SK-N-SH (cell line): ENCODE results near the gene BZW2. TPM values are rescaled to one million over a fixed set of nuclear protein-coding genes. Genes with fewer than 3 reads are reported as not detected.

Experiments
- CTCF ChIA-PET: fragments of 300-600, 350-600 bp; formaldehyde crosslinking; extraction: SDS; loops from one replicate; lab custom pipeline; 2021; lab: Yijun Ruan, JAX
- POLR2A ChIA-PET: fragments of 350-600 bp; sonication (Branson Sonifier 250); formaldehyde crosslinking; extraction: SDS; loops from one replicate; lab custom pipeline; 2020; ENCODE audit warnings: antibody characterized with exemption, inconsistent platforms; lab: Yijun Ruan, JAX
- DNase-seq: peaks from one replicate; pipeline ENCODE4 v3.0.0; 2012
- H2AFZ ChIP-seq: fragments of 200-600 bp; sonication (generic); 2 replicates; pipeline ENCODE4 v1.8.1; 2016; ENCODE audit warnings: antibody characterized with exemption, mild to moderate bottlenecking, low read depth
- H3F3A ChIP-seq: fragments of 200-600 bp; sonication (generic); replicated peaks from 2 replicates; pipeline ENCODE3; 2016; ENCODE audit warnings: antibody characterized with exemption, mild to moderate bottlenecking; ENCODE audit not compliant: insufficient read depth
- H3K27ac ChIP-seq, 2 experiments: fragments of 200-500 bp in 1 of 2; fragments of 200-600 bp in 1 of 2; sonication (Bioruptor generic) in 1 of 2; sonication (generic), shearing (Covaris generic) in 1 of 2; 2 replicates each; pipeline versions ENCODE4 v1.5.1 to v1.6.1; 2014 to 2016; ENCODE audit warnings: low read depth in 2 of 2, inconsistent platforms in 1 of 2, low read length in 1 of 2, mild to moderate bottlenecking in 1 of 2, mixed read lengths in 1 of 2
- H3K27me3 ChIP-seq: fragments of 200-600 bp; sonication (generic), shearing (Covaris generic); 2 replicates; pipeline ENCODE4 v1.6.1; 2016; ENCODE audit warnings: mixed run types; ENCODE audit not compliant: insufficient read depth
- H3K36me3 ChIP-seq, 2 experiments: fragments of 200-500 bp in 1 of 2; fragments of 200-600 bp in 1 of 2; sonication (Bioruptor generic) in 1 of 2; sonication (generic) in 1 of 2; replicated peaks in 1 of 2; 2 replicates each; pipeline versions ENCODE3 to v1.5.1; 2014 to 2016; ENCODE audit warnings: low read length in 1 of 2, mild to moderate bottlenecking in 1 of 2; ENCODE audit not compliant: insufficient read depth in 2 of 2, control insufficient read depth in 1 of 2
- H3K4me1 ChIP-seq, 2 experiments: fragments of 200-500 bp in 1 of 2; fragments of 200-600 bp in 1 of 2; sonication (Bioruptor generic) in 1 of 2; sonication (generic), shearing (Covaris generic) in 1 of 2; 2 replicates each; pipeline versions ENCODE4 v1.5.1 to v1.6.1; 2014 to 2016; ENCODE audit warnings: low read depth in 1 of 2, low read length in 1 of 2, mixed run types in 1 of 2; ENCODE audit not compliant: insufficient read depth in 2 of 2, control insufficient read depth in 1 of 2
- H3K4me2 ChIP-seq: fragments of 200-600 bp; sonication (generic), shearing (Covaris generic); 2 replicates; pipeline ENCODE4 v1.6.1; 2017; ENCODE audit warnings: mixed run types
- H3K4me3 ChIP-seq, 2 experiments: fragments of 200-500 bp in 1 of 2; fragments of 200-600 bp in 1 of 2; sonication (Bioruptor generic) in 1 of 2; sonication (generic), shearing (Covaris generic) in 1 of 2; 2 replicates each; pipeline versions ENCODE4 v1.5.1 to v1.8.1; 2014 to 2016; ENCODE audit warnings: low read depth in 2 of 2, inconsistent platforms in 1 of 2, low read length in 1 of 2, mild to moderate bottlenecking in 1 of 2, mixed read lengths in 1 of 2, moderate library complexity in 1 of 2
- H3K79me2 ChIP-seq: fragments of 200-600 bp; sonication (generic); 2 replicates; pipeline ENCODE4 v1.8.1; 2017; ENCODE audit warnings: mild to moderate bottlenecking; ENCODE audit not compliant: insufficient read depth
- H3K9ac ChIP-seq: fragments of 200-600 bp; sonication (generic); 2 replicates; pipeline ENCODE4 v1.6.1; 2017; ENCODE audit warnings: mixed run types
- H3K9me2 ChIP-seq: fragments of 200-600 bp; sonication (generic); 2 replicates; pipeline ENCODE4 v1.6.1; 2017; ENCODE audit warnings: mixed run types
- H3K9me3 ChIP-seq: fragments of 200-600 bp; sonication (generic); 2 replicates; pipeline ENCODE4 v1.6.1; 2017; ENCODE audit warnings: mixed run types, mild to moderate bottlenecking, moderate library complexity
- H4K20me1 ChIP-seq: fragments of 200-600 bp; sonication (generic); 2 replicates; pipeline ENCODE4 v1.6.1; 2017; ENCODE audit warnings: mild to moderate bottlenecking, mixed run types; ENCODE audit not compliant: insufficient read depth
- CHD2 ChIP-seq: fragments of 150-350 bp; IDR thresholded peaks from 2 replicates; pipeline ENCODE4 v1.6.1; 2018; ENCODE audit warnings: low read length; ENCODE audit not compliant: partially characterized antibody
- ELF1 ChIP-seq: IDR thresholded peaks from 2 replicates; pipeline ENCODE4 v1.4.0; 2012
- EP300 ChIP-seq, 2 experiments: IDR thresholded peaks; 2 replicates each; pipeline versions ENCODE4 v1.4.0 to v1.6.1; 2012; ENCODE audit warnings: borderline replicate concordance in 1 of 2, low read depth in 1 of 2, low read length in 1 of 2
- FOSL2 ChIP-seq: IDR thresholded peaks from 2 replicates; pipeline ENCODE4 v1.4.0; 2012; ENCODE audit warnings: low read depth, mild to moderate bottlenecking, moderate library complexity, borderline replicate concordance
- FOXJ3 ChIP-seq: sonication (generic); formaldehyde crosslinking; IDR thresholded peaks from 2 replicates; pipeline ENCODE4 v1.5.1; 2020; ENCODE audit warnings: mild to moderate bottlenecking, missing genetic modification reagents
- FOXM1 ChIP-seq: IDR thresholded peaks from 2 replicates; pipeline ENCODE4 v1.4.0; 2012; ENCODE audit warnings: low read depth, mild to moderate bottlenecking
- GATA2 ChIP-seq: sonication (generic); formaldehyde crosslinking; IDR thresholded peaks from 2 replicates; pipeline ENCODE4 v1.5.0; 2020; ENCODE audit warnings: mild to moderate bottlenecking, missing genetic modification reagents
- JUND ChIP-seq: IDR thresholded peaks from 2 replicates; pipeline ENCODE4 v1.4.0; 2012
- MEF2A ChIP-seq: IDR thresholded peaks from 2 replicates; pipeline ENCODE4 v1.4.0; 2012; ENCODE audit warnings: low read depth, borderline replicate concordance
- MXI1 ChIP-seq: IDR thresholded peaks from 2 replicates; pipeline ENCODE4 v1.6.1; 2012; ENCODE audit warnings: mild to moderate bottlenecking, low read depth, low read length, improper control_type of control experiment
- NFIC ChIP-seq: IDR thresholded peaks from 2 replicates; pipeline ENCODE4 v1.4.0; 2012; ENCODE audit warnings: borderline replicate concordance
- NRF1 ChIP-seq: IDR thresholded peaks from 2 replicates; pipeline ENCODE4 v1.6.1; 2012; ENCODE audit warnings: low read depth, mild to moderate bottlenecking, low read length
- POLR2AphosphoS5 ChIP-seq: IDR thresholded peaks from 2 replicates; pipeline ENCODE4 v1.6.1; 2012; ENCODE audit warnings: low read depth, low read length
- RCOR1 ChIP-seq: fragments of 150-350 bp; IDR thresholded peaks from 2 replicates; pipeline ENCODE4 v1.6.1; 2017; ENCODE audit warnings: antibody characterized with exemption, low read length
- SIN3A ChIP-seq: IDR thresholded peaks from 2 replicates; pipeline ENCODE4 v1.6.1; 2012; ENCODE audit warnings: low read depth, mild to moderate bottlenecking, low read length, moderate library complexity, borderline replicate concordance
- TAF1 ChIP-seq: IDR thresholded peaks from 2 replicates; pipeline ENCODE4 v1.6.1; 2012; ENCODE audit warnings: low read depth, mild to moderate bottlenecking, low read length, moderate library complexity, borderline replicate concordance
- TCF12 ChIP-seq: IDR thresholded peaks from 2 replicates; pipeline ENCODE4 v1.4.0; 2012
- TEAD4 ChIP-seq: IDR thresholded peaks from 2 replicates; pipeline ENCODE4 v1.4.0; 2012; ENCODE audit warnings: mild to moderate bottlenecking, borderline replicate concordance; ENCODE audit not compliant: insufficient read depth
- YY1 ChIP-seq: IDR thresholded peaks from 2 replicates; pipeline ENCODE4 v1.4.0; 2012; ENCODE audit warnings: low read depth, mild to moderate bottlenecking
- WGBS: methylation state at CpG from one replicate; pipeline ENCODE4 v1.1.6; 2017; ENCODE audit warnings: low lambda C conversion rate; 5-methylcytosine and 5-hydroxymethylcytosine counted together
- polyA plus RNA-seq, 3 experiments: library from polyadenylated mRNA; depleted of rRNA; stranded (reverse); fragments of >200 nt; gene quantifications; 2 replicates each; pipeline ENCODE4 v1.2.3, GENCODE V29; 2012
- TF ChIP-seq, protein P1 (sequence below): fragments of 200-600 bp; sonication (generic); IDR thresholded peaks from 2 replicates; pipeline ENCODE4 v1.6.1; 2017; ENCODE audit warnings: antibody characterized with exemption, mild to moderate bottlenecking, moderate library complexity
- TF ChIP-seq, protein P2 (sequence below): fragments of 150-350 bp; IDR thresholded peaks from 2 replicates; pipeline ENCODE4 v1.6.1; 2016; ENCODE audit warnings: mild to moderate bottlenecking, low read depth, low read length
- TF ChIP-seq, protein P3 (sequence below): IDR thresholded peaks from 2 replicates; pipeline ENCODE4 v1.4.0; 2012; ENCODE audit warnings: low read depth, borderline replicate concordance
- TF ChIP-seq, protein P4 (sequence below): IDR thresholded peaks from 2 replicates; pipeline ENCODE4 v1.4.0; 2012; ENCODE audit warnings: low read depth, borderline replicate concordance
- TF ChIP-seq, protein P5 (sequence below): IDR thresholded peaks from 2 replicates; pipeline ENCODE4 v1.4.0; 2012; ENCODE audit warnings: low read depth
- TF ChIP-seq, protein P6 (sequence below): IDR thresholded peaks from 2 replicates; pipeline ENCODE4; 2012

Gene BZW2
- polyA plus RNA-seq (2012; rRNA removed): 60.4 and 71.9 TPM in 2 replicates
- 94.5 and 115 TPM in 2 replicates for polyA plus RNA-seq (2012; cell fraction: cytosol; rRNA removed)
- 43.2 and 51.1 TPM in 2 replicates for polyA plus RNA-seq (2012; cell fraction: nucleus; rRNA removed)

DNA sequence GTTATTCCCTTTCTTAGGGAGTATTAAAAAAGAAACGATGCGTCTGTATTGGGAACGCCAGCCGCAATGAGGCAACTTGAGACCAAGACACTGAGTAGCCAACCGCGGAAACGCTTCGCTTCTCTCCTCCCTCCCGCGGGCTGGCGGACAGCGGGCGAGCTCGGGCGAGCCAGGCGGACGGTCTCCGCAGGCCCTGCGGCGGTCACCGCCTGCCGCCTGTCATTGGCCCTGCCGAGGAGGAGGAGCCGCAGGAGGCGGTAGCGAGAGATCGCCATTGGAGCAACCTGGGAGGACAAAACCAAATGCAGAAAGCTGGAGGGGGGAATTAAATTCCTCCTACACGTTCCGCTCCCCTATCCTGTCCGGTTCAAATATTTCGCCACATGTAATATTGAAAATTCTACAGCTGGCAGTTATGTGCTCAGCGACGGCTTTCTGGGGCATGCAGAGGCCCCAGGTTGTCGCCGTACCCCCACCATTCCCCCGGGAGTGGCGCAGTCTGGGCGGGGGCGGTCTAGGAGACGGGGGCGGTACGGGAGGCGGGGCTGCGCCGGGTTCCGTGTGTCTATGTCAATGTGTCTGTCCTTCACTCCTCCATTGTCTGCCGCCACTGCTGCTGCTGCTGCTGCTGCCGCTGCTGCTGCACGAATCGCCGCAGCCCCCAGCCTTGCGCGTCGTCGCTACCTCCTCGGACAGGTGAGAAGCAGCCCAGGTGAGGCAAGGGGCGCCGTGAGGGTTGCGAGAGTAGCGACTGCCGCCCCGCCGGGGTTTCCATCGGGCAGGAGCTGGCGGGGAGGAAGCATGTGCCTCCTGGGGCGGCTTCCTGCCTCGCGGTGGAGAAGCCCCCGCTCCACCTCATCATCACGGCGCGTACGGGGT is at the start of gene BZW2, which contains the start of gene ANKMY2:
Gene BZW2, plus strand, starts transcription at position 589 of the 879 bp plus-strand sequence. CDS start 19,263 bp downstream, outside the sequence.
Gene ANKMY2, minus strand, starts transcription at position 162 of the 879 bp plus-strand sequence. CDS start 181 bp downstream, outside the sequence.
- Histone ChIP-seq H3K9me3 (no peaks in the 10 kb centered on the region), H3K79me2 (peaks cover 79% of the 10 kb centered on the region), H3K9me2 (no peaks in the 10 kb centered on the region), H3K9ac (peak within 1 kb of the TSS; percentile 80), H3K27ac (peak within 1 kb of the TSS; percentile 87 to 97), H4K20me1 (peaks cover 31% of the 10 kb centered on the region; the same call in 1 of the 2 replicates), H3F3A (peaks cover 13% of the 10 kb centered on the region), H3K27me3 (no peaks in the 10 kb centered on the region), H3K36me3 (peaks cover 3 to 14% of the 10 kb centered on the region in 2 experiments), H3K4me1 (peaks cover 26 to 27% of the 10 kb centered on the region in 2 experiments), H2AFZ (peak within 1 kb of the TSS; percentile 90), H3K4me3 (peak within 1 kb of the TSS; percentile 84 to 100), H3K4me2 (peak within 1 kb of the TSS; percentile 94)
- peak; percentile 99 for DNase-seq
- POLR2A ChIA-PET: interaction anchor here (0.6 to 1.9 kb wide), 8 partner anchors 9 to 562 kb away, joined by 3 to 4 read pairs (median 3); no protein-coding TSS in a partner anchor
- 2% methylated on average over 55 of the region's 73 CpGs for WGBS
- CTCF ChIA-PET: interaction anchor here (0.7 to 1.5 kb wide), 5 partner anchors 22 to 62 kb away, joined by 3 to 5 read pairs (median 3); no protein-coding TSS in a partner anchor
- TF ChIP-seq EP300 (IDR thresholded peaks at IDR 0.05; ENCODE audit: borderline replicate concordance in 1 of 2, low read depth in 1 of 2, low read length in 1 of 2) (0 out of 4 replicates have a peak, but pooled peaks of 1 of the 2 experiments have one; percentile 59), GATA2 (CRISPR knock-in tag) (peak; percentile 11; the same call in 1 of the 2 replicates), TCF12 (0 out of 2 replicates have a peak, but pooled peaks have one; percentile 4), FOSL2 (no peak), NRF1 (no peak), JUND (peak; percentile 65; the same call in 1 of the 2 replicates), MXI1 (peak; percentile 97), FOXJ3 (CRISPR knock-in tag) (no peak; the same call in 1 of the 2 replicates), TEAD4 (0 out of 2 replicates have a peak, but pooled peaks have one; percentile 33), FOXM1 (no peak), CHD2 (peak; percentile 7), SIN3A (peak; percentile 97), MEF2A (no peak), POLR2AphosphoS5 (peak; percentile 99), TAF1 (peak; percentile 99), ELF1 (peak; percentile 53; the same call in 1 of the 2 replicates), RCOR1 (0 out of 2 replicates have a peak, but pooled peaks have one; percentile 24), NFIC (no peak), YY1 (peak; percentile 74; the same call in 1 of the 2 replicates)
- TF ChIP-seq, protein P1, sequence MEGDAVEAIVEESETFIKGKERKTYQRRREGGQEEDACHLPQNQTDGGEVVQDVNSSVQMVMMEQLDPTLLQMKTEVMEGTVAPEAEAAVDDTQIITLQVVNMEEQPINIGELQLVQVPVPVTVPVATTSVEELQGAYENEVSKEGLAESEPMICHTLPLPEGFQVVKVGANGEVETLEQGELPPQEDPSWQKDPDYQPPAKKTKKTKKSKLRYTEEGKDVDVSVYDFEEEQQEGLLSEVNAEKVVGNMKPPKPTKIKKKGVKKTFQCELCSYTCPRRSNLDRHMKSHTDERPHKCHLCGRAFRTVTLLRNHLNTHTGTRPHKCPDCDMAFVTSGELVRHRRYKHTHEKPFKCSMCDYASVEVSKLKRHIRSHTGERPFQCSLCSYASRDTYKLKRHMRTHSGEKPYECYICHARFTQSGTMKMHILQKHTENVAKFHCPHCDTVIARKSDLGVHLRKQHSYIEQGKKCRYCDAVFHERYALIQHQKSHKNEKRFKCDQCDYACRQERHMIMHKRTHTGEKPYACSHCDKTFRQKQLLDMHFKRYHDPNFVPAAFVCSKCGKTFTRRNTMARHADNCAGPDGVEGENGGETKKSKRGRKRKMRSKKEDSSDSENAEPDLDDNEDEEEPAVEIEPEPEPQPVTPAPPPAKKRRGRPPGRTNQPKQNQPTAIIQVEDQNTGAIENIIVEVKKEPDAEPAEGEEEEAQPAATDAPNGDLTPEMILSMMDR: no peak
- TF ChIP-seq, protein P2, sequence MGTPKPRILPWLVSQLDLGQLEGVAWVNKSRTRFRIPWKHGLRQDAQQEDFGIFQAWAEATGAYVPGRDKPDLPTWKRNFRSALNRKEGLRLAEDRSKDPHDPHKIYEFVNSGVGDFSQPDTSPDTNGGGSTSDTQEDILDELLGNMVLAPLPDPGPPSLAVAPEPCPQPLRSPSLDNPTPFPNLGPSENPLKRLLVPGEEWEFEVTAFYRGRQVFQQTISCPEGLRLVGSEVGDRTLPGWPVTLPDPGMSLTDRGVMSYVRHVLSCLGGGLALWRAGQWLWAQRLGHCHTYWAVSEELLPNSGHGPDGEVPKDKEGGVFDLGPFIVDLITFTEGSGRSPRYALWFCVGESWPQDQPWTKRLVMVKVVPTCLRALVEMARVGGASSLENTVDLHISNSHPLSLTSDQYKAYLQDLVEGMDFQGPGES: peak; percentile 4; the same call in 1 of the 2 replicates
- TF ChIP-seq, protein P3, sequence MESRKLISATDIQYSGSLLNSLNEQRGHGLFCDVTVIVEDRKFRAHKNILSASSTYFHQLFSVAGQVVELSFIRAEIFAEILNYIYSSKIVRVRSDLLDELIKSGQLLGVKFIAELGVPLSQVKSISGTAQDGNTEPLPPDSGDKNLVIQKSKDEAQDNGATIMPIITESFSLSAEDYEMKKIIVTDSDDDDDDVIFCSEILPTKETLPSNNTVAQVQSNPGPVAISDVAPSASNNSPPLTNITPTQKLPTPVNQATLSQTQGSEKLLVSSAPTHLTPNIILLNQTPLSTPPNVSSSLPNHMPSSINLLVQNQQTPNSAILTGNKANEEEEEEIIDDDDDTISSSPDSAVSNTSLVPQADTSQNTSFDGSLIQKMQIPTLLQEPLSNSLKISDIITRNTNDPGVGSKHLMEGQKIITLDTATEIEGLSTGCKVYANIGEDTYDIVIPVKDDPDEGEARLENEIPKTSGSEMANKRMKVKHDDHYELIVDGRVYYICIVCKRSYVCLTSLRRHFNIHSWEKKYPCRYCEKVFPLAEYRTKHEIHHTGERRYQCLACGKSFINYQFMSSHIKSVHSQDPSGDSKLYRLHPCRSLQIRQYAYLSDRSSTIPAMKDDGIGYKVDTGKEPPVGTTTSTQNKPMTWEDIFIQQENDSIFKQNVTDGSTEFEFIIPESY: no peak
- TF ChIP-seq, protein P4, sequence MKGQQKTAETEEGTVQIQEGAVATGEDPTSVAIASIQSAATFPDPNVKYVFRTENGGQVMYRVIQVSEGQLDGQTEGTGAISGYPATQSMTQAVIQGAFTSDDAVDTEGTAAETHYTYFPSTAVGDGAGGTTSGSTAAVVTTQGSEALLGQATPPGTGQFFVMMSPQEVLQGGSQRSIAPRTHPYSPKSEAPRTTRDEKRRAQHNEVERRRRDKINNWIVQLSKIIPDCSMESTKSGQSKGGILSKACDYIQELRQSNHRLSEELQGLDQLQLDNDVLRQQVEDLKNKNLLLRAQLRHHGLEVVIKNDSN: no peak
- TF ChIP-seq, protein P5, sequence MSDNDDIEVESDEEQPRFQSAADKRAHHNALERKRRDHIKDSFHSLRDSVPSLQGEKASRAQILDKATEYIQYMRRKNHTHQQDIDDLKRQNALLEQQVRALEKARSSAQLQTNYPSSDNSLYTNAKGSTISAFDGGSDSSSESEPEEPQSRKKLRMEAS: peak; percentile 68
- TF ChIP-seq, protein P6, sequence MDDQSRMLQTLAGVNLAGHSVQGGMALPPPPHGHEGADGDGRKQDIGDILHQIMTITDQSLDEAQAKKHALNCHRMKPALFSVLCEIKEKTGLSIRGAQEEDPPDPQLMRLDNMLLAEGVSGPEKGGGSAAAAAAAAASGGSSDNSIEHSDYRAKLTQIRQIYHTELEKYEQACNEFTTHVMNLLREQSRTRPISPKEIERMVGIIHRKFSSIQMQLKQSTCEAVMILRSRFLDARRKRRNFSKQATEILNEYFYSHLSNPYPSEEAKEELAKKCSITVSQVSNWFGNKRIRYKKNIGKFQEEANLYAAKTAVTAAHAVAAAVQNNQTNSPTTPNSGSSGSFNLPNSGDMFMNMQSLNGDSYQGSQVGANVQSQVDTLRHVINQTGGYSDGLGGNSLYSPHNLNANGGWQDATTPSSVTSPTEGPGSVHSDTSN: peak; percentile 73
